MM.1S (cell line): Measurements from ENCODE around the gene SRD5A3.

Source experiments
- DNase-seq: peaks from one replicate; pipeline ENCODE4 v3.0.0-alpha.2; 2015
- H2AFZ ChIP-seq: fragments of 300-600 bp; sonication (generic); 2 replicates; pipeline ENCODE4 v1.6.0; 2016; ENCODE audit warnings: antibody characterized with exemption, low read length
- H3F3A ChIP-seq: fragments of 300-600 bp; sonication (generic); 2 replicates; pipeline ENCODE4 v1.6.1; 2016; ENCODE audit warnings: mild to moderate bottlenecking, antibody characterized with exemption, low read length, moderate library complexity, mixed read lengths; ENCODE audit not compliant: insufficient read depth
- H3K27ac ChIP-seq: fragments of 300-600 bp; sonication (generic); 2 replicates; pipeline ENCODE4 v1.5.1; 2016; ENCODE audit warnings: mild to moderate bottlenecking, low read length
- H3K27me3 ChIP-seq: fragments of 300-600 bp; sonication (generic); replicated peaks from 2 replicates; pipeline ENCODE4 v1.6.0; 2016; ENCODE audit warnings: low read length; ENCODE audit not compliant: insufficient read depth
- H3K36me3 ChIP-seq: fragments of 300-600 bp; sonication (generic); replicated peaks from 2 replicates; pipeline ENCODE4 v1.6.1; 2016; ENCODE audit warnings: mild to moderate bottlenecking, low read length, mixed read lengths; ENCODE audit not compliant: insufficient read depth
- H3K4me1 ChIP-seq: fragments of 300-600 bp; sonication (generic); 2 replicates; pipeline ENCODE4 v1.6.1; 2016; ENCODE audit warnings: low read length, mixed read lengths
- H3K4me2 ChIP-seq: fragments of 300-600 bp; sonication (generic); 2 replicates; pipeline ENCODE4 v1.6.0; 2016; ENCODE audit warnings: low read depth, low read length
- H3K4me3 ChIP-seq: fragments of 300-600 bp; sonication (generic); 2 replicates; pipeline ENCODE4 v1.5.1; 2016; ENCODE audit warnings: low read length, mixed read lengths
- H3K79me2 ChIP-seq: fragments of 300-600 bp; sonication (generic); 2 replicates; pipeline ENCODE4 v1.6.1; 2016; ENCODE audit warnings: mixed run types, low read length, mixed read lengths
- H3K9ac ChIP-seq: fragments of 300-600 bp; sonication (generic); 2 replicates; pipeline ENCODE4 v1.6.1; 2016; ENCODE audit warnings: low read length, mixed read lengths
- H3K9me2 ChIP-seq: fragments of 300-600 bp; sonication (generic); replicated peaks from 2 replicates; pipeline ENCODE4 v1.6.1; 2016; ENCODE audit warnings: mild to moderate bottlenecking, low read length, mixed read lengths; ENCODE audit not compliant: insufficient read depth
- H3K9me3 ChIP-seq: fragments of 300-600 bp; sonication (generic); replicated peaks from 2 replicates; pipeline ENCODE4 v1.6.1; 2016; ENCODE audit warnings: mild to moderate bottlenecking, low read length, mixed read lengths; ENCODE audit not compliant: insufficient read depth
- H4K20me1 ChIP-seq: fragments of 300-600 bp; sonication (generic); 2 replicates; pipeline ENCODE4 v1.6.1; 2016; ENCODE audit warnings: mild to moderate bottlenecking, low read length, moderate library complexity, mixed read lengths; ENCODE audit not compliant: insufficient read depth
- CTCF ChIP-seq: fragments of 300-600 bp; sonication (generic); IDR thresholded peaks from 2 replicates; pipeline ENCODE4 v1.5.1; 2016; ENCODE audit warnings: antibody characterized with exemption, low read length, mixed read lengths
- EZH2 ChIP-seq: fragments of 300-600 bp; sonication (generic); optimal IDR thresholded peaks from 2 replicates; pipeline ENCODE3; 2017; ENCODE audit warnings: low read depth, mild to moderate bottlenecking, antibody characterized with exemption, low read length, mixed read lengths
- EZH2phosphoT487 ChIP-seq: fragments of 300-600 bp; sonication (generic); IDR thresholded peaks from 2 replicates; pipeline ENCODE4 v1.6.1; 2018; ENCODE audit warnings: antibody characterized with exemption, low read length

The SRD5A3 gene

GRCh38 chr4:55407119-55407518 is 61.1 kb downstream of the SRD5A3 start:
- Histone ChIP-seq H3K36me3 (no peaks in the 10 kb centered on the region; the same call in 1 of the 2 replicates), H3K9me2 (no peaks in the 10 kb centered on the region), H3F3A (no peaks in the 10 kb centered on the region), H3K4me1 (no peaks in the 10 kb centered on the region), H2AFZ (no peak overlapping the region), H3K27me3 (no peaks in the 10 kb centered on the region), H4K20me1 (no peaks in the 10 kb centered on the region; the same call in 1 of the 2 replicates), H3K4me3 (no peak overlapping the region), H3K79me2 (peaks cover 87% of the 10 kb centered on the region), H3K27ac (no peak overlapping the region), H3K9ac (no peak overlapping the region), H3K4me2 (no peak overlapping the region), H3K9me3 (no peaks in the 10 kb centered on the region)
- TF ChIP-seq EZH2phosphoT487 (no peak), EZH2 (no peak), CTCF (no peak)
- no peak for DNase-seq

- Histone ChIP-seq H3K4me3 (no peak overlapping the region), H3K36me3 (no peaks in the 10 kb centered on the region; the same call in 1 of the 2 replicates), H3K27ac (no peak overlapping the region), H3K9me3 (no peaks in the 10 kb centered on the region), H3F3A (no peaks in the 10 kb centered on the region), H3K9ac (no peak overlapping the region), H3K79me2 (peaks cover 87% of the 10 kb centered on the region), H3K4me1 (no peaks in the 10 kb centered on the region), H4K20me1 (no peaks in the 10 kb centered on the region; the same call in 1 of the 2 replicates), H3K9me2 (no peaks in the 10 kb centered on the region), H3K4me2 (no peak overlapping the region), H2AFZ (no peak overlapping the region), H3K27me3 (no peaks in the 10 kb centered on the region)
- TF ChIP-seq CTCF (no peak), EZH2 (no peak), EZH2phosphoT487 (no peak)
- DNase-seq: no peak
Measured at GRCh38 chr4:55407764-55408163, 61.7 kb downstream of the SRD5A3 start.

GRCh38 chr4:55409468-55410171 is 63.6 kb downstream of the SRD5A3 start:
- DNase-seq: no peak
- no peak overlapping the region for H3K4me2 ChIP-seq
- peaks cover 85% of the 10 kb centered on the region for H3K79me2 ChIP-seq
- TF ChIP-seq EZH2phosphoT487 (no peak), EZH2 (no peak), CTCF (no peak)
- no peaks in the 10 kb centered on the region; the same call in 1 of the 2 replicates for H4K20me1 ChIP-seq
- H3K27me3 ChIP-seq: no peaks in the 10 kb centered on the region
- no peaks in the 10 kb centered on the region; the same call in 1 of the 2 replicates for H3K36me3 ChIP-seq
- no peak overlapping the region for H3K9ac ChIP-seq
- no peaks in the 10 kb centered on the region for H3F3A ChIP-seq
- no peak overlapping the region for H2AFZ ChIP-seq
- no peaks in the 10 kb centered on the region for H3K4me1 ChIP-seq
- H3K27ac ChIP-seq: no peak overlapping the region
- H3K9me2 ChIP-seq: no peaks in the 10 kb centered on the region
- H3K9me3 ChIP-seq: no peaks in the 10 kb centered on the region
- no peak overlapping the region for H3K4me3 ChIP-seq
